Activated CD4-positive, alpha-beta T cell treated with anti-CD3 and anti-CD28 coated beads for 36 hours (primary cell): ENCODE measurements around the gene ADAMTS16. TPM values are rescaled to one million over a fixed set of nuclear protein-coding genes. Genes with fewer than 3 reads are reported as not detected.

ENCODE experiments used
- ATAC-seq: fragments of 200-7000 bp; cut with Tn5 transposase; one replicate; pipeline ENCODE4 v1.10.0; 2021; ENCODE audit warnings: mild to moderate bottlenecking, moderate library complexity
- CTCF ChIA-PET: fragments of 350-600 bp; sonication (Branson Sonifier 250); formaldehyde crosslinking; loops from one replicate; lab custom pipeline; 2021; ENCODE audit warnings: antibody characterized with exemption; lab: Charles Lee
- POLR2A ChIA-PET: fragments of 350-600 bp; sonication (Branson Sonifier 250); formaldehyde crosslinking; loops from one replicate; lab custom pipeline; 2021; ENCODE audit warnings: antibody characterized with exemption, inconsistent platforms; lab: Charles Lee
- DNase-seq: peaks from one replicate; pipeline ENCODE4 v3.0.0-alpha.2; 2020
- H3K27ac Mint-ChIP-seq: one replicate; pipeline ENCODE4 v1.8.0; 2021; ENCODE audit warnings: mixed read lengths
- H3K27me3 Mint-ChIP-seq: one replicate; pipeline ENCODE4 v1.8.0; 2021; ENCODE audit warnings: mixed read lengths
- H3K36me3 Mint-ChIP-seq: one replicate; pipeline ENCODE4 v1.8.0; 2021; ENCODE audit warnings: low read depth, mixed read lengths
- H3K4me1 Mint-ChIP-seq: one replicate; pipeline ENCODE4 v1.8.0; 2021; ENCODE audit warnings: mixed read lengths
- H3K4me3 Mint-ChIP-seq: one replicate; pipeline ENCODE4 v1.8.0; 2021; ENCODE audit warnings: mild to moderate bottlenecking, moderate library complexity, mixed read lengths
- H3K9me3 Mint-ChIP-seq: one replicate; pipeline ENCODE4 v1.8.0; 2021; ENCODE audit warnings: low read depth, mixed read lengths
- intact Hi-C, 2 experiments: fragments of 100-400 bp; cut with DNase I in 1 of 2; cut with micrococcal nuclease in 1 of 2; formaldehyde crosslinking; loops; one replicate each; pipeline versions ENCODE4 v1.14.2 to v1.15.1; 2022 to 2024; cut with DNase I, micrococcal nuclease
- total RNA-seq, 2 experiments: library from RNA; stranded (reverse); gene quantifications; one replicate each; pipeline ENCODE4 v1.2.3, GENCODE V29; 2021

The ADAMTS16 gene
- total RNA-seq, 2 experiments from 2014 or later: not detected

GRCh38 chr5:5276951-5277517 lies 136.9 kb downstream of the ADAMTS16 start:
- Mint-ChIP-seq H3K36me3 (no peaks in the 10 kb centered on the region), H3K9me3 (no peaks in the 10 kb centered on the region), H3K27ac (no peak overlapping the region), H3K4me3 (no peak overlapping the region), H3K4me1 (no peaks in the 10 kb centered on the region), H3K27me3 (peaks cover 5% of the 10 kb centered on the region)
- ChIA-PET CTCF (no interaction called here), POLR2A (no interaction called here)
- ATAC-seq (no peak), DNase-seq (no peak)
- intact Hi-C loops: no loop called here

DNA sequence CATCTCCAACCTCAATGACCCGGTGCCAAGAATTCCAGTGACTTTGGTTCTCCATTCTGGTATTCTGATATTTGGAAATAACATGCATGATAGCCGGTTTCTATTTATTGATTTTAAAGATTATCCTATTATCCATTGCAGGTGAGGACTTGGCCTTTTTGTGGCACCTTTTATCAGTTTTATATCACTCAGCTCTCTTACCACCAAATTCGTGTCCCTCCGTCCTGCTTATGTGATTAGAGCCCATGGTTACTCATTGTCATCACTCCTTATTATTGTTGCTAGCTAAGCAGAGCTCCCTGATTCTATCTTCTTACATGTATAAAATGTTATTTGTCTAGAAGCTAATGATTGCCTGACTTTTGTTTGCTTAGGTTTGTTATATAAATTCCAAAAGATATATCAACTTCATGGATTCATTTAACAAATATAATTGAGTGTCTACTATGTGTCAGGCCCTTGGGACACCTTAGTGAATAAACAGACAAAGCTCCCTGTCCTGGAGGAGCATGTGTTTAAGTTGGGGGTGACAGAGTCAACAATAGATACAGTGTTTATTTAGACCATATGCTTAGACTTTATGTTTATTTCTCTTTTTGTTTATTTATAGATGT lies 138.2 kb downstream of the ADAMTS16 start:
- Mint-ChIP-seq H3K4me1 (no peaks in the 10 kb centered on the region), H3K36me3 (no peaks in the 10 kb centered on the region), H3K4me3 (no peak overlapping the region), H3K9me3 (peaks cover 3% of the 10 kb centered on the region), H3K27me3 (peaks cover 5% of the 10 kb centered on the region), H3K27ac (no peak overlapping the region)
- ChIA-PET POLR2A (no interaction called here), CTCF (no interaction called here)
- DNase-seq: no peak
- intact Hi-C loops: no loop called here
- no peak for ATAC-seq

- H3K4me3 Mint-ChIP-seq: no peak overlapping the region
- ATAC-seq (no peak), DNase-seq (no peak)
- peaks cover 5% of the 10 kb centered on the region for H3K27me3 Mint-ChIP-seq
- no peaks in the 10 kb centered on the region for H3K36me3 Mint-ChIP-seq
- H3K4me1 Mint-ChIP-seq: no peaks in the 10 kb centered on the region
- peaks cover 3% of the 10 kb centered on the region for H3K9me3 Mint-ChIP-seq
- H3K27ac Mint-ChIP-seq: no peak overlapping the region
- intact Hi-C loops: no loop called here
- ChIA-PET POLR2A (no interaction called here), CTCF (no interaction called here)
These were observed 138.8 kb downstream of the ADAMTS16 start for GRCh38 chr5:5278815-5279381.

DNA sequence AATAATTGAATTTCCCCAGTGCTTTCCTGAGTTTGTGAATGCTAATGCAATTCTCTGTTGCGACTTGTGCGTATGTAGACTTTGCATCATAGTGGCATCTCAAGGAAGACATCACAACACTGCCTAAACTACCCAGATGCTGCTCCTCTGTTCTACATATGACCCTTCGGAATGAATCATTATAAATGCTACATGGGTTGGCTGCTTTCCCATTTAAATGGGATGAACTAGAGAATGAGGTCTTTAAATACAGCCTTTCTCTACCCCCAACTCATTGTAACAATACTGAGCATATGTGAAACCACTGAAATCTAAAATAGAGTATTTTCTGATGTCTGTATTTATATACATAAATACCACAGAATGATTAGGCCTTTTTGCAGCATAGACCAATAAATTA lies 145.8 kb downstream of the ADAMTS16 start:
- DNase-seq (no peak), ATAC-seq (no peak)
- Mint-ChIP-seq H3K9me3 (peaks cover 11% of the 10 kb centered on the region), H3K4me3 (no peak overlapping the region), H3K36me3 (no peaks in the 10 kb centered on the region), H3K27me3 (no peaks in the 10 kb centered on the region), H3K4me1 (no peaks in the 10 kb centered on the region), H3K27ac (no peak overlapping the region)
- intact Hi-C loops: no loop called here
- ChIA-PET POLR2A (no interaction called here), CTCF (interaction anchor here (1.2 kb wide), 1 partner anchor 8 kb away, joined by 4 read pairs; no protein-coding TSS in a partner anchor)

DNA sequence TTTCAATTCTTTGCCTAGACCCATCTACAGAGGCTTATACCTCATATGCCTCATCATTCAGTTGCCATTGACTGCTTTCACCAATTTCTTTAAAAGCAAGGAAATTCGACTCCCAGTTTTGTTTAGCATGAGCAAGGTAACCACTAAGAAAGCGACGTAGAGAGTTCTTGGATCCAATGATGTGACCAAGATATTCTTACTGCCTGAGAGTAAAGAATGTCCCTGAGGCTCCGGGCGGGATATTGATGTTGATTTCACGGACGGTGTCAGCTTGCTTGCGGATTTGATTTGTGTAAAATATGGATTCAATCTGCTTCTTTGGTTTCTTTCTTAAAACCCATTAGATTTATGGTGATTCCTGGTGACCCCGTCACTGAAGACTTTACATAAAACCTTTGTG lies 147.3 kb downstream of the ADAMTS16 start:
- Mint-ChIP-seq H3K4me1 (no peaks in the 10 kb centered on the region), H3K27ac (no peak overlapping the region), H3K4me3 (no peak overlapping the region), H3K27me3 (no peaks in the 10 kb centered on the region), H3K36me3 (no peaks in the 10 kb centered on the region), H3K9me3 (peaks cover 11% of the 10 kb centered on the region)
- POLR2A ChIA-PET: no interaction called here
- ATAC-seq (no peak), DNase-seq (no peak)
- CTCF ChIA-PET: no interaction called here
- intact Hi-C loops: no loop called here

GRCh38 chr5:5288201-5288600 lies 148.1 kb downstream of the ADAMTS16 start:
- ATAC-seq: no peak
- DNase-seq: no peak
- Mint-ChIP-seq H3K36me3 (no peaks in the 10 kb centered on the region), H3K27ac (no peak overlapping the region), H3K27me3 (no peaks in the 10 kb centered on the region), H3K4me1 (no peaks in the 10 kb centered on the region), H3K4me3 (no peak overlapping the region), H3K9me3 (peaks cover 11% of the 10 kb centered on the region)
- ChIA-PET CTCF (no interaction called here), POLR2A (no interaction called here)
- intact Hi-C loops: no loop called here

- no peaks in the 10 kb centered on the region for H3K36me3 Mint-ChIP-seq
- intact Hi-C loops: no loop called here
- H3K4me3 Mint-ChIP-seq: no peak overlapping the region
- no peaks in the 10 kb centered on the region for H3K27me3 Mint-ChIP-seq
- ChIA-PET POLR2A (no interaction called here), CTCF (no interaction called here)
- H3K4me1 Mint-ChIP-seq: no peaks in the 10 kb centered on the region
- DNase-seq (no peak), ATAC-seq (no peak)
- peaks cover 7% of the 10 kb centered on the region for H3K9me3 Mint-ChIP-seq
- H3K27ac Mint-ChIP-seq: no peak overlapping the region
These were observed 149.4 kb downstream of the ADAMTS16 start for GRCh38 chr5:5289537-5289936.

GRCh38 chr5:5290674-5291334 lies 150.7 kb downstream of the ADAMTS16 start:
- H3K27ac Mint-ChIP-seq: no peak overlapping the region
- no peaks in the 10 kb centered on the region for H3K36me3 Mint-ChIP-seq
- no peaks in the 10 kb centered on the region for H3K4me1 Mint-ChIP-seq
- H3K9me3 Mint-ChIP-seq: peaks cover 9% of the 10 kb centered on the region
- ChIA-PET POLR2A (no interaction called here), CTCF (no interaction called here)
- no peak for DNase-seq
- intact Hi-C loops: no loop called here
- no peak for ATAC-seq
- no peaks in the 10 kb centered on the region for H3K27me3 Mint-ChIP-seq
- H3K4me3 Mint-ChIP-seq: no peak overlapping the region

GRCh38 chr5:5291357-5291756 lies 151.2 kb downstream of the ADAMTS16 start:
- H3K4me3 Mint-ChIP-seq: no peak overlapping the region
- no peaks in the 10 kb centered on the region for H3K36me3 Mint-ChIP-seq
- ATAC-seq: no peak
- H3K27me3 Mint-ChIP-seq: no peaks in the 10 kb centered on the region
- no peaks in the 10 kb centered on the region for H3K4me1 Mint-ChIP-seq
- no peak for DNase-seq
- CTCF ChIA-PET: no interaction called here
- POLR2A ChIA-PET: no interaction called here
- H3K27ac Mint-ChIP-seq: no peak overlapping the region
- H3K9me3 Mint-ChIP-seq: peaks cover 9% of the 10 kb centered on the region
- intact Hi-C loops: no loop called here

- DNase-seq (no peak), ATAC-seq (no peak)
- Mint-ChIP-seq H3K27me3 (no peaks in the 10 kb centered on the region), H3K36me3 (no peaks in the 10 kb centered on the region), H3K4me1 (no peaks in the 10 kb centered on the region), H3K9me3 (peaks cover 6% of the 10 kb centered on the region), H3K4me3 (no peak overlapping the region), H3K27ac (no peak overlapping the region)
- intact Hi-C loops: no loop called here
- ChIA-PET POLR2A (no interaction called here), CTCF (no interaction called here)
These were observed 152.9 kb downstream of the ADAMTS16 start for GRCh38 chr5:5293029-5293428.

- intact Hi-C loops: no loop called here
- Mint-ChIP-seq H3K4me1 (no peaks in the 10 kb centered on the region), H3K27ac (no peak overlapping the region)
These were observed 154.3 kb downstream of the ADAMTS16 start for GRCh38 chr5:5294429-5294828.

GRCh38 chr5:5295351-5295750 lies 155.2 kb downstream of the ADAMTS16 start:
- H3K27me3 Mint-ChIP-seq: no peaks in the 10 kb centered on the region
- no peak overlapping the region for H3K4me3 Mint-ChIP-seq
- H3K27ac Mint-ChIP-seq: no peak overlapping the region
- ChIA-PET CTCF (no interaction called here), POLR2A (no interaction called here)
- DNase-seq: no peak
- H3K9me3 Mint-ChIP-seq: peaks cover 6% of the 10 kb centered on the region
- intact Hi-C loops: no loop called here
- ATAC-seq: no peak
- H3K4me1 Mint-ChIP-seq: no peaks in the 10 kb centered on the region
- no peaks in the 10 kb centered on the region for H3K36me3 Mint-ChIP-seq

More at GRCh38 chr5:5294429-5294828, 154.3 kb downstream of the ADAMTS16 start:
- Mint-ChIP-seq H3K4me3 (no peak overlapping the region), H3K9me3 (peaks cover 6% of the 10 kb centered on the region), H3K27me3 (no peaks in the 10 kb centered on the region), H3K36me3 (no peaks in the 10 kb centered on the region)
- DNase-seq (no peak), ATAC-seq (no peak)
- ChIA-PET CTCF (no interaction called here), POLR2A (no interaction called here)
